Mesenteric fat pad (tissue), 1 donor: ENCODE measurements around the gene AKAP8L. TPM values are rescaled to one million over a fixed set of nuclear protein-coding genes. Genes with fewer than 3 reads are reported as not detected.
"Not testable (repeated sequence)": the region's sequence is repeated elsewhere in the genome, so short reads cannot be mapped to it uniquely, and the experiment has no call there.

ENCODE experiments used
- DNase-seq: peaks from one replicate; pipeline ENCODE4 v3.0.0-alpha.2; 2020; ENCODE audit warnings: low spot score
- total RNA-seq: library from RNA; stranded (reverse); fragmentation: NEBNext Ultra II Directional; extraction: Animal tissue kit (Norgen Biotek cat#: 25700); gene quantifications from one replicate; pipeline ENCODE4 v1.2.1, GENCODE V29; 2021
- donor health status: DM: yes; HTN: yes; CAD: no.

The AKAP8L gene
- total RNA-seq, 1 donor from 2014 or later, result 63.8 TPM

DNA sequence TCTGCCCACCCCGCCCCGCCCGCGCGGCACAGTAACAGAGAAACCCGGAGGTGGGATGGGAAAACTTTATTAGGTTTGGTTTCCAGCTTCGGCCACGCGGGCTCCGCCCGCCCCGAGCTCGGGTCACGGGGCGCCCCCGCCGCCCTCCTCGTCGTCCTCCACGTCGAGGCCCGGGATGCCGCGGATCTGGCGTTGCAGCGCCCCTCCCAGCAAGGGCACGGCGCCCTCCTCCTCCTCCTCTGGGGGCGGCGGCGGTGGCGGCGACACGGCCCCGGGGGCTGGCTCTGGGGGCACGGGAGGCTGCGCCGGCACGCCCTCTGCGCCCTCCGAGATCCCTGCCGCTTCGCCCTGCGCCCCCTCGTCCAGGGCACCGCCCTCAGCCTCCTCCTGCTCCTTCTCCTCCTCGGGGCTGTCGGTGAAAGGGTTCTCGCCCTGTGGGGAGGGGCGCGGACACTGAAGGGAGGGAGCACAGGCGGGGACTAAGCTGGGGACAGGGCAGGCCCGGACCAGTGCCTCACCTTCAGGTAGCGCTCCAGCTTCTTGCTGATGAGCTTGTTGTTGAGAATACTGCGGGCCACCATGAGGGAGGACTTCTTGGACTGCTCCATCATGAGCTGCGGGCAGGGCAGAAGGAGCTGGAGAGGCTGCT lies 38.7 kb downstream of the AKAP8L start:
- no peak for DNase-seq

GRCh38 chr19:15379083-15379998 lies 39.4 kb downstream of the AKAP8L start, which contains the start of gene AKAP8:
TSS of gene AKAP8 (minus strand) at chr19:15379787. CDS start at chr19:15379731, 56 bp downstream.
- DNase-seq, result peak; percentile 99

GRCh38 chr19:15378534-15379082 lies 40.2 kb downstream of the AKAP8L start:
- no peak for DNase-seq

- DNase-seq, result no peak
Measured at GRCh38 chr19:15374796-15375440, 43.9 kb downstream of the AKAP8L start.

DNA sequence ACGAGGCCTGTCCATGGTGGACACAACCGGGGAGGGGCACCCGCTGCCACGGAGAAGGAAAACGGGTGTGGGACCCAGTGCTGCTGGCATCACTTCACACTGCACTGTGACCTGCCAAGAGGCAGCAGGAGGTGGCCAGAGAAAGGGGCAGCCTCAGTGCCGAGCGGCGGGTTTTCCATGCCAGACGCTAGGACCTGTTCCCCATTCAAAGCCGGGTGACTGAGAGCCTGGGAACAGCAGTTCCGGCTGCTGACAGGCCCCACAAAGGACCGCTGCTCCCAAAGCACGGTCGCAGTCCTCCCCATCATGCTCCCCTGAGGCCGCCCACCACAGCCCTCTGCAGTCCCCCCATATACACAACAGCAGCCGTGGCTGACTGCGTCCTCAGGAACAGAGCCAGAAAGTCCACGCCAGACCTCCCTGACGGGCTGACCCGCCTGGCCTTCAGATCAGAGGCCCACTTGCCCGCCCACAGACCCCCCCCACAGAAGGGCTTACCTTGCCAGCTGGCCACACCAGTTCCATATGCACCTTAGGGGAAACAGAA lies 44.6 kb downstream of the AKAP8L start:
- DNase-seq, result no peak

- no peak for DNase-seq
Measured at GRCh38 chr19:15373644-15374043, 45.1 kb downstream of the AKAP8L start.

DNA sequence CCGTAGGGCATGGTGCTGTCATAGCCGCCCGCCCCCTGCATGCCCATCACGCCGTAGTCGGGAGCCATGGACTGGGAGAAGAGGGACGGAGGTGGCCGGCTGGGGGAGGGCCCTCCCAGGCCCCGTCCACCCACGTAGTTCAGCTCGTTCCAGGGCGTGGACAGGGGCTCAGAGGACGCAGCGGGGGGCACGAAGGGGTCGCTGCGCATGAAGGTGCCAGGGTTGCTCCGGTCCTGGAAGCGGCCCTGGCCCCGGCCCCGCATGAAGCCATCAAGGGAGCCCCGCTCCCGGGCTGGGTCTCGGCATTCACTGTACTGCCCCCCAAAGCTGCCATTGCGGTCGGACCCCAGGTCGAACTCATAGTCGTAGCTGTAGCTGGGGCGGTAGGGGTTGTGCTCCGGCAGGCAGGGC lies 45.9 kb downstream of the AKAP8L start:
- no peak for DNase-seq

- DNase-seq, result no peak
Measured at GRCh38 chr19:15372470-15372869, 46.3 kb downstream of the AKAP8L start.

DNA sequence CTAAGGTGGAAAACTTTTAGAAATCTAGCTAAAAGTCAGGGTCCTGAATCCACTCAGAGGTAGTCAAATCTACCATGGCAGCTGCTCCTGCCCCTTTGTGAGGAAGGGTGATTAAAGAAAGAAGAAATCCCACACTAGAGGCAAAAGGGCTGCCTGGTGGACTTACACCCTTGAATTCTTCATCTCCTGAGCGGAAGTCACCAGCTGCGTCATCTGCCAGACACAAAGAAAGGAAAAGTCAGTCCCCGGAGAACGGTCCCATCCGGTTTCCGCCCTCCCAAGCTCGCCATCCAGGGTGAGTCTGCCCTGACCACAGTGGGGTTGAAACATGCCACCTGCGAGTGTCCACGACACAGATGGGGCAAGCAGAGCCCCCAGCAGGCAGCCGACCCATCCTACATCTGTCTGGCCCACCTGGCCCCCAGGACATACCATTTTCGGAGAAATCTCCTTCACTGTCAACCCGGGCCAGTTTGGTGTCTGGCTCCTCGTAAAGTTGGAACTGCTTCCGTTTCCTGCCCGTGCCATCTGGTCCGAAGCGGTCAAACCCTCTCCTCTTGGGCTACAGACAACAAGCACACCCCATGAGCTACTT lies 46.9 kb downstream of the AKAP8L start:
- DNase-seq, result no peak

- DNase-seq, result no peak
Measured at GRCh38 chr19:15371119-15371518, 47.7 kb downstream of the AKAP8L start.

GRCh38 chr19:15369594-15369891 lies 49.2 kb downstream of the AKAP8L start:
- no peak for DNase-seq

GRCh38 chr19:15368798-15369593 lies 49.8 kb downstream of the AKAP8L start:
- no peak for DNase-seq

DNA sequence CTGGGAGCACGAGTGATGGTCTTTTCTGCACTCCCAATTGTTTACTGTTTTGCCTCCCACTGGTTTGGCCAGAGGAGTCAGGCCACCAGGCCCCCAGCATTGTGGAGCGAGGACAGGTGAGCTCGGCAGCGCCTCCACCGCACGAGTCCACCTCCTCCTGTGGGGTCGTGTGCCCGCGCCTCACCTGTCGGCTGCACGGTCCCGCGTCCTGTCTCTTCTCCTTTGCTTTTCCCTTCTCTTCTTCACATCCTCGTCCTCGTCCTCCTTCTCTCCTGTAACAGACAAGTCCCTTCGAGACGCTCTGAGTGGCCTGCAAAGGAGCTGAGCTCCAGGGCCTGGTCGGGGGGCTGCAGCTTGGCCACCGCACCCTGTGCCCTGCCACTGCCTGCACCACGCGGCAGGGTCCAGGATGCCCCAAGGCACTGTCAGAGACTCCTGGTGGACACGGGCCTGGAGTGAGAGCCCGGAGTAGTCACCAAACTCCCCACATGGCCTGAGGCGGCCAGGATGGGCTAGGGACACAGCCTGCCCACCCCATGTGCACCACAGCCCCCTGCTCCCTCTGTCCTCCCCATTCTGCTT lies 50.6 kb downstream of the AKAP8L start:
- no peak for DNase-seq

GRCh38 chr19:15367439-15367838 lies 51.3 kb downstream of the AKAP8L start:
- no peak for DNase-seq

- DNase-seq, result no peak
Measured at GRCh38 chr19:15365264-15365663, 53.5 kb downstream of the AKAP8L start.

DNA sequence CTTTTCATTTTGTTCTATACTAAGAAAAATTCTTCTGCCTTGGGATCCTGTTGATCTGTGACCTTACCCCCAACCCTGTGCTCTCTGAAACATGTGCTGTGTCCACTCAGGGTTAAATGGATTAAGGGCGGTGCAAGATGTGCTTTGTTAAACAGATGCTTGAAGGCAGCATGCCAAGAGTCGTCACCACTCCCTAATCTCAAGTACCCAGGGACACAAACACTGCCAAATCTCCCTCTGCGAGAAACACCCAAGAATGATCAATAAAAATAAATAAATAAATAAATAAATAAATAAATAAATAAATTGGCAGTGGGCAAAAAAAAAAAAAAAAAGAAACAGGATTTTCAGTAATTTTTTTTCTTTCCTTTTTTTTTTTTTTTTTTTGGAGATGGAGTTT lies 55.0 kb downstream of the AKAP8L start:
- not testable (repeated sequence) for DNase-seq

GRCh38 chr19:15363048-15363447 lies 55.7 kb downstream of the AKAP8L start:
- DNase-seq, result not testable (repeated sequence)

DNA sequence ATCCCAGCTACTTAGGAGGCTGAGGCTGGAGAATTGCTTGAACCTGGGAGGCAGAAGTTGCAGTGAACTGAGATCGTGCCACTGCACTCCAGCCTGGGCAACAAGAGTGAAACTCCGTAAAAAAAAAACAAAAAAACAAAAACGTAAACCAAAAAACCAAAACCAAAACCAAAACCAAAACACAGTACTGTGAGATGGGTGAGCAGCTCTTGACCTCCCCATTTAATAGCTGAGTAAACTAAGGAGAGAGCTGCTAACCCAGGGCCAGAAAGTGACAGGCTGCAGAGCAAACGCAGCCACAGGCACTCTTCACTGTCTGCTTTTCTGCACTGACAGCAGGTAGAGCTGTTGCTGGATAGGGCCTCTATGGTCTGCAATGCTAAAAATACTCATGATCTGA lies 58.8 kb downstream of the AKAP8L start:
- not testable (repeated sequence) for DNase-seq

GRCh38 chr19:15358918-15359317 lies 59.9 kb downstream of the AKAP8L start:
- no peak for DNase-seq

DNA sequence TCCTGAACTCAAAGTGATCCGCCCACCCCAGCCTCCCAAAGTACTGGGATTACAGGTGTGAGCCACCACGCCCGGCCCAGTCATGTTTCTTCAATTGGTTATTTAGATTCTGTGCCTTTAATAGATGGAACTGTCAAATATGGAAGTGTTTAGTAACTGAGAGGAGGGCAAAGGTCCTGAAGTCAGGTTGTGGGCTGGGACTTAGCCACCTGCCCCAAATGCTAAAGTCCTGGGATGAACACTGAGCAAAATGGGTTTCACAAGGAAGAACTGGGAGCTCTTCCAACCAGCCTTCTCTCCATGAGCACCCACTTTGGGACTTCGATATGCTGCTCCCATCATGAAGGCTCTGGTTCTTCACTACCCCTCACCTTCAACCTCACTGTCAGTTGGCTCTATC lies 60.9 kb downstream of the AKAP8L start:
- no peak for DNase-seq
